ENCODE measurements around the gene MIR17HG.

The MIR17HG gene

DNA sequence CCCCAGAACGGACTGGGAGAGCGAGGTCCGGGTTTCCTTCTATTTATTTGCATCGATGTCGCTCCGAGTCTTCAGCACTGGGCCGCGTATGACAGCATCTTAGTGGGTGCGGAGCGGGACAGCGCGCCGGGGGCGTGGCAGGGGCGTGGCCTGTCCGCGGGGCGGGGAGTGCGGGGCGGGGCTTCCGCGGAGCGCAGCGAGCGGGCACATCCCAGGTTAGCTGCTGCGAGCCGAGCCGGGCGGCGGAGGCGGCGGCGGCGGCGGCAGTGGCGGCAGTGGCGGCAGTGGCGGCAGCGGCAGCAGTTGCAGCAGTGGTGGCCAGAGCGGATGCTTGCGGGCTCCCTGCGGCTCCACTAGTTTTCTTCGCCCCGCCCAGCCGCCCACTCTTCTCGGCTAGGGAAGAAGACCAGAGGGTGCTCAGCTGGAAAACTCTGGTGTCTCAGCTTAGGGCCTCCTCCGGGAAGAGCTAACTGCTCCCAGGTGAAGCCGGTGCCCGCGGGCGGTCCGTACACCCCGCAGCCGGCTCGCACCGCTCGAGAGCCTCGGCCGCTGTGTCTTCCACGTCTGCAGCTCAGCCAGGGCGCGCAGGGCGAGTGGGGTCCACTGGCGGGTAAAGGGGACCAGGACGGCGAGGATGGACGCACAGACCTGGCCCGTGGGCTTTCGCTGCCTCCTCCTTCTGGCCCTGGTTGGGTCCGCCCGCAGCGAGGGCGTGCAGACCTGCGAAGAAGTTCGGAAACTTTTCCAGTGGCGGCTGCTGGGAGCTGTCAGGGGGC, 51.1 kb downstream of the MIR17HG start, which contains the start of gene GPC5:
GPC5 (plus strand) TSS at position 209 of the 776 bp plus-strand sequence.
- peak within 1 kb of the TSS; percentile 77 for H2AFZ ChIP-seq (ENCODE audit: low read length)
- TF ChIP-seq, protein P1, sequence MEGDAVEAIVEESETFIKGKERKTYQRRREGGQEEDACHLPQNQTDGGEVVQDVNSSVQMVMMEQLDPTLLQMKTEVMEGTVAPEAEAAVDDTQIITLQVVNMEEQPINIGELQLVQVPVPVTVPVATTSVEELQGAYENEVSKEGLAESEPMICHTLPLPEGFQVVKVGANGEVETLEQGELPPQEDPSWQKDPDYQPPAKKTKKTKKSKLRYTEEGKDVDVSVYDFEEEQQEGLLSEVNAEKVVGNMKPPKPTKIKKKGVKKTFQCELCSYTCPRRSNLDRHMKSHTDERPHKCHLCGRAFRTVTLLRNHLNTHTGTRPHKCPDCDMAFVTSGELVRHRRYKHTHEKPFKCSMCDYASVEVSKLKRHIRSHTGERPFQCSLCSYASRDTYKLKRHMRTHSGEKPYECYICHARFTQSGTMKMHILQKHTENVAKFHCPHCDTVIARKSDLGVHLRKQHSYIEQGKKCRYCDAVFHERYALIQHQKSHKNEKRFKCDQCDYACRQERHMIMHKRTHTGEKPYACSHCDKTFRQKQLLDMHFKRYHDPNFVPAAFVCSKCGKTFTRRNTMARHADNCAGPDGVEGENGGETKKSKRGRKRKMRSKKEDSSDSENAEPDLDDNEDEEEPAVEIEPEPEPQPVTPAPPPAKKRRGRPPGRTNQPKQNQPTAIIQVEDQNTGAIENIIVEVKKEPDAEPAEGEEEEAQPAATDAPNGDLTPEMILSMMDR (IDR thresholded peaks at IDR 0.05; ENCODE audit: low read length): no peak
- TF ChIP-seq EZH2phosphoT487 (IDR thresholded peaks at IDR 0.05; ENCODE audit: low read length): no peak
- no peak for TF ChIP-seq EZH2 (optimal IDR thresholded peaks at IDR 0.05; ENCODE audit: low read depth, low read length)
- H3K9me3 ChIP-seq (replicated peaks; ENCODE audit: insufficient read depth, low read length): no peaks in the 10 kb centered on the region
- H3K27ac ChIP-seq (ENCODE audit: low read length): no peak within 1 kb of the TSS
- H3K27me3 ChIP-seq (replicated peaks; ENCODE audit: insufficient read depth, low read length): no peaks in the 10 kb centered on the region
- no peaks in the 10 kb centered on the region for H3K79me2 ChIP-seq (ENCODE audit: low read length)
- H3K9me2 ChIP-seq (replicated peaks; ENCODE audit: insufficient read depth, low read length): no peaks in the 10 kb centered on the region
- peak; percentile 66 for DNase-seq
- no peak within 1 kb of the TSS; the same call in 1 of the 2 replicates for H3K9ac ChIP-seq (ENCODE audit: low read length)
- H3K4me3 ChIP-seq (ENCODE audit: low read length): peak within 1 kb of the TSS; percentile 64
- peak within 1 kb of the TSS; percentile 68 for H3K4me2 ChIP-seq (ENCODE audit: low read depth, low read length)
- H3F3A ChIP-seq (ENCODE audit: insufficient read depth, low read length): no peaks in the 10 kb centered on the region; the same call in 1 of the 2 replicates
- no peaks in the 10 kb centered on the region for H3K4me1 ChIP-seq (ENCODE audit: low read length)
- no peaks in the 10 kb centered on the region for H3K36me3 ChIP-seq (replicated peaks; ENCODE audit: insufficient read depth, low read length)
- no peaks in the 10 kb centered on the region for H4K20me1 ChIP-seq (ENCODE audit: insufficient read depth, low read length)

DNA sequence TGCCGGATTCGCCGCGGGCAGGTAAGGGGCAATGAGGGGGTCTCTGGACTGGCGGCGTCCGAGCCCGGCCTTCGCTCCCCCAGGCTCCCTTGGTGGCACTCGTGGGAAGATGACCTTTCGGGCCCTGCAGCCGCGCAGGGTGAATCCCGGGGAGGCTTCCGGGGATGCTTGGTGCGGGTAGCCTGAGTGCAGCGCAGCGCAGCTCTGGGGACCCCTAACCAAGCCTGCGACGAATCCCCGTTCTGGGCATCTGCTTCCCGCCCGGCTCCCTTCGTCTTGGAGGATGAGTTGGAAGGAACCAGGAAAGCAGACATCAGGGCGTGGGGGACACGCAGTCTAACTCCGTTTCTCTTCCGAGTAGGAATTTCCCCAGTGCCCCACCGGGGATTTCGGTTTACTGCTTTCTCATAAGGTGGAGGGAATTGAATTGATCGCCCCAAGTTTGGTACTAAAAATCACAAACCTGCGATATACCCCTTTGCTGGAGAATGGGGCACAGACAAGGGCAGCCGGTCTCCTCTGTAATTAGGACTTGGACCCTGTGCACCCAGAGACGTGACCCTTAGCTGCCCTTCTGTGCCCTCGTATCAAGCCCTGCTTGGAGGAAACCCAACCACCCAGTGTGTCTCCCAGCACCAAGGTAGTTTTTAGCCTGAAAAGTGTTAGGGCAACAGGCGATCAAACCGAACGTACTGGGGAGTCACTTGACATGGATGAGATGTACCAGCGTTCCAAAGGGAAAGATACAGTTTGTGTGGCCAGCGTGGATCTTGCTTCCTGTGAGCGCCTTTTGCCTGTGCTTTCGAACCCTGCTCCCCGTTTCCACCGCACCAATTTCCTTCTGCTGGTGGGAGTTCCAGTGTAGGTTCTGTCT, 51.9 kb downstream of the MIR17HG start:
- Histone ChIP-seq H3K36me3 (replicated peaks; ENCODE audit: insufficient read depth, low read length) (no peaks in the 10 kb centered on the region), H3K27ac (ENCODE audit: low read length) (no peak overlapping the region), H3K4me1 (ENCODE audit: low read length) (no peaks in the 10 kb centered on the region), H3F3A (ENCODE audit: insufficient read depth, low read length) (no peaks in the 10 kb centered on the region; the same call in 1 of the 2 replicates), H3K4me3 (ENCODE audit: low read length) (peak overlapping the region; percentile 64), H3K27me3 (replicated peaks; ENCODE audit: insufficient read depth, low read length) (no peaks in the 10 kb centered on the region), H3K79me2 (ENCODE audit: low read length) (no peaks in the 10 kb centered on the region), H4K20me1 (ENCODE audit: insufficient read depth, low read length) (no peaks in the 10 kb centered on the region), H3K9me3 (replicated peaks; ENCODE audit: insufficient read depth, low read length) (no peaks in the 10 kb centered on the region), H2AFZ (ENCODE audit: low read length) (peak overlapping the region; percentile 77), H3K9ac (ENCODE audit: low read length) (no peak overlapping the region), H3K4me2 (ENCODE audit: low read depth, low read length) (peak overlapping the region; percentile 68; the same call in 1 of the 2 replicates), H3K9me2 (replicated peaks; ENCODE audit: insufficient read depth, low read length) (no peaks in the 10 kb centered on the region)
- no peak for TF ChIP-seq EZH2phosphoT487 (IDR thresholded peaks at IDR 0.05; ENCODE audit: low read length)
- TF ChIP-seq, protein P1 (IDR thresholded peaks at IDR 0.05; ENCODE audit: low read length): no peak
- no peak for TF ChIP-seq EZH2 (optimal IDR thresholded peaks at IDR 0.05; ENCODE audit: low read depth, low read length)
- DNase-seq: no peak

DNA sequence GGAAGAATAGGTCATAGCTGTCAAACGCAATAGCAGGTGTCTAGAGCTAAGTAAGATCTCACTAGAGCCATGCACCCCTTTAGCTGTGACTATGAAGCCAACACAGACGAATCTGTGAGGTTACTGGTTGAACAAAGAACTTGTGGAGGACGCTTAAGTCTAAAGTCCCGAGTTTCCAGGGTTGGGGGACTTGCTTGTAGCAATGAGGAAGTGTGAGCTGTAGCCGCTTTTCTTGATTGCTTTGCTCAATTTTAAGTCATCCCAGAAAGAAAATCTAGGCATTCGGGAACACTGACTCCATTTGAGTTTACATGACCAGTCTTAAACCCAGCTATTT, 52.5 kb downstream of the MIR17HG start:
- no peak for DNase-seq
- no peaks in the 10 kb centered on the region for H3K27me3 ChIP-seq (replicated peaks; ENCODE audit: insufficient read depth, low read length)

More for the DNA sequence above, 52.5 kb downstream of the MIR17HG start:
- Histone ChIP-seq H3K9me3 (replicated peaks; ENCODE audit: insufficient read depth, low read length) (no peaks in the 10 kb centered on the region), H3K4me2 (ENCODE audit: low read depth, low read length) (no peak overlapping the region), H3K9ac (ENCODE audit: low read length) (no peak overlapping the region), H2AFZ (ENCODE audit: low read length) (no peak overlapping the region), H3F3A (ENCODE audit: insufficient read depth, low read length) (no peaks in the 10 kb centered on the region; the same call in 1 of the 2 replicates), H3K4me1 (ENCODE audit: low read length) (no peaks in the 10 kb centered on the region), H4K20me1 (ENCODE audit: insufficient read depth, low read length) (no peaks in the 10 kb centered on the region), H3K27ac (ENCODE audit: low read length) (no peak overlapping the region), H3K9me2 (replicated peaks; ENCODE audit: insufficient read depth, low read length) (no peaks in the 10 kb centered on the region), H3K79me2 (ENCODE audit: low read length) (no peaks in the 10 kb centered on the region), H3K4me3 (ENCODE audit: low read length) (no peak overlapping the region), H3K36me3 (replicated peaks; ENCODE audit: insufficient read depth, low read length) (no peaks in the 10 kb centered on the region)
- no peak for TF ChIP-seq EZH2phosphoT487 (IDR thresholded peaks at IDR 0.05; ENCODE audit: low read length)
- TF ChIP-seq, protein P1 (IDR thresholded peaks at IDR 0.05; ENCODE audit: low read length): no peak
- no peak for TF ChIP-seq EZH2 (optimal IDR thresholded peaks at IDR 0.05; ENCODE audit: low read depth, low read length)
